Fibroblast of skin of back (primary cell): ENCODE measurements around the gene BDKRB2.

Source experiments
- DNase-seq: peaks from one replicate; pipeline ENCODE4 v3.0.0-alpha.2; 2013

The BDKRB2 gene

DNA sequence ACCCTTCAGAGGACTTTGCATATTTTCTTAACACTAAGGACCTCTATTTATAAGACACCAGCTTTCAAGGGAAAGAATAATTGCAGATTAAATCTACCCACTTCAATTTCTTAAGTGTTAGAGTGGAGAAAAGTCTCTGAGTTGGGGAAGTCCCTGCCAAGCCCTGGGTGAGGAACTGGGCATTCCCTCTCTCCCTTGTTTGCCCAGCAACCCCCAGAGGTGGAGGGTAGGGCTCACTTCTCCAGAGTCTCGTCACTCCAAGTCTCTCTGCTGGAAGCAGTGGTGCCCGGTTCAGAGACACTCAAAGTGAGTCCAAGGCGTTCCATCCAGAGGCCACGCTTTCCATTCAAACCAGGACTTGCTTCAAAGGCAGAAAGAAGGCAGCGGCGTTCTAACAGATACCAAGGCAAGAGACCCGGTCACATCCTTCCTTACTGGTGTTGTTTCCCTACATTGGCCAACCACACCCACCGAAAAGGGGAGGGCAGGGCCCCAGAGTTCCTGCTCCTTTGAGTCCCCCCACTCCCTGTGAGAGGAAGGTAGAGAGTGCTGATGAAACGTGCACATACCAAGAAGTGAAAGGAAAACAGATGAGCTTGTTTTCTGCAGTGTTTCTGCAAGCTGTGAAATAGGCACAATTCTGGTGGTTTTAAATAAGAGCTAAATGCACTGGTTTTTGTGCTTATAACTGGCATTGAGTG is 6.1 kb upstream of the BDKRB2 start:
- no peak for DNase-seq

GRCh38 chr14:96201157-96201556 is 3.5 kb upstream of the BDKRB2 start:
- DNase-seq, result no peak

DNA sequence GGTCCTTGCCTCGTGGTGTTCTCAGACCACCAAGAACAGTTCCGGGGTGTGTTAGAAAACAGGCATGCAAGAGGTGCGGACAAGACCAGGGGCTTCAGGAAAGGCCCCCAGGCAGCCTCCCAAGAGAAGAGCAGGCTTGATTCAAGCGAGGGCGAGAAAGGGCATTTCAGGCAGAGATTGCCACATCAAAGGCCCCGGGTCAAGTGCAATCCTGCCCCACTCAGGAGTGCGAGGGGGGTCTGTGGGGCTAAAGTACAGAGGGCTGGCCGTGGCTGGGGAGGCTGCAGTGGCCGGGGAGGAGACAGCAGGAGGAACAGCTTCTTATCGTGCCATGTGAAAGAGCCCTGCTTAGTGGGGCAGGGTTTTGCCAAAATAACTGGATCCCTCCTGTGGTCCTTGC is 2.7 kb upstream of the BDKRB2 start:
- no peak for DNase-seq

DNA sequence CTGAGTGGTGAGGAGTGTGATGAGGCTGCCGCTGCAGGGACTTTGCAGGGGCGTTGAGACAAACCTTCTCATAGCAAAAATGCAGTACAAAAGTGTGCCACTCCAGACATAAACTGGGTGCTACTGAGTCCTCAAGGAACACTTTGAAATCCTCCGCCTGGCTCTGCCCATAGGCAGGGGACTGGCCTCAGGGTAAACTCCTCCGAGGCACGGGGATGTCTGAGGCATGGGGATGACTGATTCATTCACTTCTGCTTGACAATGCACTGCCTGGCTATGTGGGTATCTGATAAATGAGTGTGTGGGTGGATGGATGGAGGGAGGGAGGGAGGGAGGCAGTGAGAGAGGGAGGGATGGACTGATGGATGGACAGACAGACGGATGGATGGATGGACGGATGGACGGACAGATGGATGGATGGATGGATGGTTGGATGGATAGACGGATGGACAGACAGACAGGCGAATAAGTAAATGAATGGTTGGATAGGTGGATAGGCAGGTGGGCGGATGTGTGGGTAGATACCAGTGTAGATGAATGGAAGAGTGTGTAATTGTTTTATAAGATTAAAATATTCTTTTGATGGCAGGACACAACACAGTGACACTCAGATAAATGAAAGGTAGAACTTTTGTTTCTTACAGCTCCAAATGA is 2.1 kb upstream of the BDKRB2 start:
- DNase-seq, result no peak

GRCh38 chr14:96203116-96203515 is 1.5 kb upstream of the BDKRB2 start:
- DNase-seq, result no peak

GRCh38 chr14:96203635-96204034 is 1.0 kb upstream of the BDKRB2 start:
- no peak for DNase-seq

DNA sequence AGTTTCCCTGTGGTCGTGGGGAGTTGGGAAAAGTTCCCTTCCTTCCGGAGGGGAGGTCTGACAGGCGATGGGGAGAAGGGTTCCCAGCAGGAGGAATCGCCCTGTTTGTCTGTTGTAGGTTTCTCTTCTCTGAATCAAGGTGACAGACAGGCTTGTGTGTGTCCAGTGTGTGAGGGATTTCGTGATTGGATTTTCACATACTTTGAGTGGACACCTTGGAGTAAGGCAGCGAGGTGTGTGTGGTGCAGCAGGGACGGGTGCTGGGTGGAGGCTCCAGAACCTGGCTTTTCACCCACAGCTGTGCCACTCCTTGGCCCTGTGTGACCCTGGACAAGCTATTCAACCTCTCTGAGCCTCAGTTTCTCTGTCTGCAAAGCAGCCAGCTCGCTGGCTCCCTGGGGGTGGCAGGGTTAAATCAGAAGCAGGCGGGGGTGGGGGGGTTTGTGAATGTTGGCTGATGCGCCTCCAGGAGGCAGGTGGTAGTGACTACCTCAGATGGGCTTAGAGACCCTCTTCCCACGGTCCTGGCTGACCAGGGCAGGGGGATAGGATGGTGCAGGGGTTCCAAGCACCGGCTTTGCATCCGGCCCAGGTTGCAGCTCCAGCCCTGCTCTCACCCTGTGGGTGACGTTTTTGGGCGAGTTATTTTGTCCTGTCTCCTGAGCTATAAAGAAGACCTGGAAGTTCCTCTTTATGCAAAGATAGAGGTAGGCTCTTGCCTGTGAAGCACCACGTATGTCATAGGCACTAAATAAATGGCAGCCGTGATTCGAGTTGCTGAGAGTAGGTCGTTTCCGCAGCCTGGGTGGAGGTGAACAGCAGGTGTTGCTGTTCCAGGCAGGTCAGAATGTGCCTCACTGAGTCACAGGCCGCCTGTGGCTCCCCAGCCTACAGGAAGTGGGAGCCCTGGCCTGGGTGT is 679 bp downstream of the BDKRB2 start:
- peak; percentile 9 for DNase-seq

- DNase-seq, result no peak
These were observed 1.3 kb downstream of the BDKRB2 start for GRCh38 chr14:96205978-96206360.

- no peak for DNase-seq
These were observed 1.8 kb downstream of the BDKRB2 start for GRCh38 chr14:96206461-96206860.

DNA sequence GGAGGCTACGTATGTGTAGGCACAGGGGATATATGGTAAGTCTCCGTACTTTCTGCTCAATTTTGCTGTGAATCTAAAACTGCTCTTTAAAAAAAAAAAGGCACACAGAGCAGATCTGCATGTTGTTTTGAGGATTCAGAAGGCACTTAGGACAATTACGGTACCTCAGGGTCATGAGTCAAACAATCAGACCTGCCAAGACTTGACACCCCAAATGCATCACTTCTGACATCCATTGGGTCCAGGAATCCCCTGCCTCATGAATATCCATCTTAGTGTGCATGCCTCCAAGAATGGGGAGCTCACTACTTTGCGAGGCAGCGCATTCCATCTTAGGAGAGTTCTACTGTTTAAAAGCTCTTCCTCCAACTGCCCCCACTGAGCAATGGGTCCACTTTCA is 3.0 kb downstream of the BDKRB2 start:
- DNase-seq, result no peak

DNA sequence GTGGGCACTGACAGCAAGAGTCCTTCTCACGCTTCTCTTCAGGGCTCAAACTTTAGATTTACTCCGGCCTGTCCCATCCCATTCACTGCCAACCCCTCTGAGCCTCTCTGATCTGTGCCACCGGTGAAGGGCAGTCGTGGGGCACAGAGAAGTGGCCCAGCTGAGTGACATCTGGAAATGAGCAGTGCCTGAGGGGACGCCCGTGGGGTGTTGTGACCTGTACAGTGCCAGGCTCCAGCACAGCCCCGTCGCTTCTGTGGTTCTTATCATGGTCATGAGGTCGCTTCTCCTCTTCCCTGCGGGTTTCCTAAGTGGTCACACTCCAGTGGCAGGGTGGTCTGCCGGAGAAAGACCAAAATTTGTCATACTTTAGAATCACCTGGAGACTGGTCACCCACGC is 4.1 kb downstream of the BDKRB2 start:
- no peak for DNase-seq

- no peak for DNase-seq
These were observed 7.5 kb downstream of the BDKRB2 start for GRCh38 chr14:96212140-96212539.

- no peak for DNase-seq
These were observed 8.3 kb downstream of the BDKRB2 start for GRCh38 chr14:96212896-96213295.

GRCh38 chr14:96213871-96214465 is 9.3 kb downstream of the BDKRB2 start:
- no peak for DNase-seq

DNA sequence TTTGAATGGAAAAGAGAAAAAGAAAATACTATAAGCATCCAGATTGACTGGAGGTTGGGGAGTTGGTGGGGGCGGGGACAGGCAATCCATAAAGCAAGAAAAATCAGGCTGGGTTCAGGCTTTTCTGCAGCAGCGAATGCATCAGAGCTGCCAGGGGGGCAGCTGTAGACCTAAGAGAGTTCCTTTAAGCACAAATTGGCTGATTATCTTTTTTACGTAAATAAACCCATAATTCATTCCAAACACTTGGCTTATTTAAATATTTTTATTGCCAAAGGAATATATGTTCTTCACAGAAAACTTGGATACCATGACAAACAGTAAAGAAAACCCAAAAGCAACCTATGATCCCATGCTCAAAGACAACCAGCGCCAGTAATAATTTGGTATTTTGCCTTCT is 10.2 kb downstream of the BDKRB2 start:
- DNase-seq, result no peak

DNA sequence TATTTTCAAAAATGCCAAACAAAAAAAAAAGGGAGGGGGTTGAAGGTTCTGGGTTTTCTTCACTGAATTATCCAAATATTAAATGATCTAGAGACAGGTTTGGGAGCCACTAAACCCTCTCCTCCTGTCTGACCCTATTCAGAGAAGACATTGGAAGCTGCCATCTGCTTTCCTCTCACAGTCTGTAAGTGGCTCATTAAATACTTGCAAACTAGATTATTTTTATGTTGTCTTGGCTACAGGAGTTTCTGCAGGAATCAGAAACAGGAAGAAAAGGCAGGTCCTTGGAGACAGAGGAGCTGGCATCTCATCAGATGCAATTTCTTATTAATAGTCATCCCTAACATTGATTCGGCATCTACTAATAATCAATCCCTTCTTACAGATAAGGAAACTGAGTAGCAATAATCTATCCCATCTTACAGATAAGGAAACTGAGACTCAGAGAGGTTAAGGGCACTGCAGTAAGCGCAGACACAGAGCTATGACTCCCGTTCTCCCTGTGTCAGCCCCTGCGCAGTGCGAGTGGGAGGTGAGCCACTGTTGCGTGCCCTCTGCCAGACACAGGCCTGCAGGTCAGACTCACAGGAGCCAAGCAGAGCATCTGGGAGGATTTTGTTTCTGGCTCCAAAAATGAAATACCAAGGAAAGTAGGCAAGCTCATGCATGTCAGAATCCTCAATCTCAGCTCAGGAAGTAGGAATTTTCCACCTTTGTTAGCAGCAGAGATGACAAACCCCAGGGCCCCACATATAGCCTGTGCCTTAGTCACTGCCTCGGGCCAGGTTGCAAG is 11.0 kb downstream of the BDKRB2 start:
- DNase-seq, result no peak

DNA sequence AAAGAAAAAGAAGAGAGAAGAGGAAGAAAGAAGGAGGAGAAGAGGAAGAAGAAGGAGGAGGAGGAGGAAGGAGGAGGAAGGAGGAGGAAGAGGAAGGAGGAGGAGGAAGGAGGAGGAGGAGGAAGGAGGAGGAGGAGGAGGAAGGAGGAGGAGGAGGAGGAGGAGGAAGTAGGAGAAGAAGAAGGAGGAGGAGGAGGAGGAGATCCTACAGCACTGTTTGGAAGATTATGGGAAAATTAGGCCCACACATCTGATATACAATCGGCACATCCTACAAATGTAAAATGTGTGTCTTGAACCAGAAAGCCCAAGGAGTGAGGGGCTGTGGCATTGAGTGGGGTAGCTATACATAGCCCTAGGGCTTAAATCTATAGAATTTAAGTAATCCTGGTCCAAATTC is 12.0 kb downstream of the BDKRB2 start:
- no peak for DNase-seq

GRCh38 chr14:96217376-96217913 is 12.8 kb downstream of the BDKRB2 start:
- no peak for DNase-seq

GRCh38 chr14:96221109-96221650 is 16.5 kb downstream of the BDKRB2 start:
- no peak for DNase-seq

DNA sequence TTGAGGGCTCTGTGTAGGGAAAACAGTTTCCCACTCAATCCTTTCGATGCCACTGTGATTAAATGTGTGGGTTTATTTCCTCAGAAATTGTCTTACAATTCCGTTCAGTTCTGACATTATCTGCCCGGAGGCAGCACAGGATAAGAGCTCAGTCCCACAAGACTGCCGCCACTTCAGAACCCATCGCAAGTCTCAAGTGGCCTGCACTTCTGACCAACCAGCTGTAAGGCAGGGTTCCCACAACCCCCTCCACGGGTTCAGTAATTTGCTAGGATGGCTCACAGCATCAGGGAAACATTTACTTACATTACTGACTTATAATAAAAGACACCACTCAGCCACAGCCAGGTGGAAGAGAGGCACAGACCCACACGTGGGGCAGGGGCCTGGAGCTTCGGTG is 17.2 kb downstream of the BDKRB2 start:
- no peak for DNase-seq

GRCh38 chr14:96224480-96225096 is 19.9 kb downstream of the BDKRB2 start:
- DNase-seq, result no peak
